ENCODE data around the gene TEX44.

Gene TEX44

GRCh38 chr2:231592636-231593145 is at the start of gene TEX44:
TSS of gene TEX44 (plus strand) at chr2:231592864. CDS start at chr2:231592952, 88 bp downstream.
- peaks cover 17% of the 10 kb centered on the region for H3K27me3 Mint-ChIP-seq (ENCODE audit: low read depth, poor library complexity)
- no peaks in the 10 kb centered on the region for H3K9me3 Mint-ChIP-seq
- no peak within 1 kb of the TSS for H3K4me3 Mint-ChIP-seq
- no peak for TF ChIP-seq CTCF (IDR thresholded peaks at IDR 0.05)
- H3K4me1 Mint-ChIP-seq = peaks cover 35% of the 10 kb centered on the region
- no peak within 1 kb of the TSS for H3K27ac Mint-ChIP-seq
- no peaks in the 10 kb centered on the region for H3K36me3 Mint-ChIP-seq (ENCODE audit: low read depth)
- no peak for DNase-seq

GRCh38 chr2:231545105-231545902 is 47.4 kb upstream of the TEX44 start:
- no peak for TF ChIP-seq CTCF (IDR thresholded peaks at IDR 0.05)

GRCh38 chr2:231546014-231546715 is 46.5 kb upstream of the TEX44 start:
- Mint-ChIP-seq H3K4me3 (no peak overlapping the region), H3K4me1 (peaks cover 19% of the 10 kb centered on the region), H3K36me3 (ENCODE audit: low read depth) (peaks cover 4% of the 10 kb centered on the region), H3K9me3 (peaks cover 28% of the 10 kb centered on the region), H3K27me3 (ENCODE audit: low read depth, poor library complexity) (peaks cover 16% of the 10 kb centered on the region), H3K27ac (peak overlapping the region; percentile 91)
- no peak for DNase-seq
- TF ChIP-seq CTCF (IDR thresholded peaks at IDR 0.05) = no peak

More at GRCh38 chr2:231545105-231545902, 47.4 kb upstream of the TEX44 start:
- peak overlapping the region; percentile 91 for H3K27ac Mint-ChIP-seq
- DNase-seq = no peak
- peaks cover 19% of the 10 kb centered on the region for H3K4me1 Mint-ChIP-seq
- peak overlapping the region; percentile 51 for H3K4me3 Mint-ChIP-seq
- peaks cover 4% of the 10 kb centered on the region for H3K36me3 Mint-ChIP-seq (ENCODE audit: low read depth)
- peaks cover 16% of the 10 kb centered on the region for H3K27me3 Mint-ChIP-seq (ENCODE audit: low read depth, poor library complexity)
- peaks cover 25% of the 10 kb centered on the region for H3K9me3 Mint-ChIP-seq

- H3K4me1 Mint-ChIP-seq = peaks cover 19% of the 10 kb centered on the region
- no peak overlapping the region for H3K27ac Mint-ChIP-seq
- no peak for DNase-seq
- no peak overlapping the region for H3K4me3 Mint-ChIP-seq
- peaks cover 9% of the 10 kb centered on the region for H3K27me3 Mint-ChIP-seq (ENCODE audit: low read depth, poor library complexity)
- no peak for TF ChIP-seq CTCF (IDR thresholded peaks at IDR 0.05)
- H3K9me3 Mint-ChIP-seq = peaks cover 31% of the 10 kb centered on the region
- peaks cover 4% of the 10 kb centered on the region for H3K36me3 Mint-ChIP-seq (ENCODE audit: low read depth)
Observed at GRCh38 chr2:231547315-231548110, 45.2 kb upstream of the TEX44 start.

GRCh38 chr2:231548752-231549151 is 43.9 kb upstream of the TEX44 start:
- TF ChIP-seq CTCF (IDR thresholded peaks at IDR 0.05) = no peak
- DNase-seq = no peak
- Mint-ChIP-seq H3K27ac (no peak overlapping the region), H3K27me3 (ENCODE audit: low read depth, poor library complexity) (peaks cover 17% of the 10 kb centered on the region), H3K4me1 (peaks cover 19% of the 10 kb centered on the region), H3K9me3 (peaks cover 33% of the 10 kb centered on the region), H3K36me3 (ENCODE audit: low read depth) (peaks cover 16% of the 10 kb centered on the region), H3K4me3 (no peak overlapping the region)

All from nephron progenitor cell (in vitro differentiated cells).